Sigmoid colon (tissue), 7 donors: ENCODE measurements around the gene FBXW4. TPM values are rescaled to one million over a fixed set of nuclear protein-coding genes. Genes with fewer than 3 reads are reported as not detected.
A peak's percentile ranks its signal among the peaks of the same experiment; 100 is the strongest.

Experiments
- DNase-seq: peaks from one replicate; pipeline ENCODE4 v3.0.0-alpha.2; 2019
- H3K27ac ChIP-seq, 4 donors: fragments of 200-600 bp; sonication (generic); one replicate each; pipeline ENCODE4 v1.5.1; 2016 to 2019; ENCODE audit warnings: mild to moderate bottlenecking in 1 of 4
- H3K27me3 ChIP-seq, 3 donors: fragments of 200-600 bp; sonication (generic); one replicate each; pipeline ENCODE4 v1.5.1; 2019; ENCODE audit warnings: mild to moderate bottlenecking in 1 of 3
- H3K36me3 ChIP-seq, 4 donors: fragments of 200-600 bp; sonication (generic); one replicate each; pipeline ENCODE4 v1.5.1; 2016 to 2019
- H3K4me1 ChIP-seq, 4 donors: fragments of 200-600 bp; sonication (generic); one replicate each; pipeline ENCODE4 v1.5.1; 2017 to 2019
- H3K4me3 ChIP-seq, 4 donors: fragments of 200-600 bp; sonication (generic); one replicate each; pipeline ENCODE4 v1.5.1; 2017 to 2019; ENCODE audit warnings: mild to moderate bottlenecking in 2 of 4, moderate library complexity in 1 of 4
- H3K9me3 ChIP-seq, 4 donors: fragments of 200-600 bp in 3 of 4; sonication (generic) in 3 of 4; one replicate each; pipeline versions ENCODE4 v1.5.1 to v1.6.1; 2013 to 2019
- CTCF ChIP-seq, 4 experiments: fragments of 450-650 bp in 3 of 4; fragments of 200-600 bp in 1 of 4; IDR thresholded peaks; one replicate each; pipeline ENCODE4 v1.5.1; 2016 to 2019; ENCODE audit warnings: antibody characterized with exemption in 4 of 4, mild to moderate bottlenecking in 3 of 4, moderate library complexity in 2 of 4
- EP300 ChIP-seq, 4 donors: sonication (generic); formaldehyde crosslinking; IDR thresholded peaks; one replicate each; pipeline ENCODE4 v1.6.1; 2017; ENCODE audit warnings: antibody characterized with exemption in 4 of 4
- POLR2A ChIP-seq, 2 donors: fragments of 450-650 bp; IDR thresholded peaks; one replicate each; pipeline ENCODE4 v1.6.1; 2016; ENCODE audit warnings: antibody characterized with exemption in 2 of 2, mild to moderate bottlenecking in 2 of 2, moderate library complexity in 2 of 2
- POLR2AphosphoS5 ChIP-seq, 4 donors: sonication (generic); formaldehyde crosslinking; IDR thresholded peaks; one replicate each; pipeline ENCODE4 v1.6.1; 2017; ENCODE audit warnings: antibody characterized with exemption in 4 of 4
- WGBS, 2 donors: extraction: QIAGEN DNeasy Blood & Tissue Kit; methylation state at CpG; one replicate each; pipeline ENCODE4 v1.1.7; 2013; 5-methylcytosine and 5-hydroxymethylcytosine counted together
- intact Hi-C: fragments of 100-400 bp; cut with DNase I; formaldehyde crosslinking; loops from one replicate; pipeline ENCODE4 v1.15.1; 2023
- polyA plus RNA-seq, 3 donors: library from polyadenylated mRNA; stranded (reverse); fragments of 200-250 nt; gene quantifications; one replicate each; pipeline ENCODE4 v1.2.3, GENCODE V29; 2013
- total RNA-seq, 4 donors: library from RNA; depleted of rRNA; stranded (reverse); fragments of >200 nt; gene quantifications; one replicate each; pipeline ENCODE4 v1.1.0, GENCODE V29; 2016
- donor health status: healthy with polysubstance abuse.
- donor health status: Bipolar disorder and iron deficiency.
- donor health status: healthy.

Gene FBXW4
- total RNA-seq (100 to 1,000 TPM in 3 of 4 donors, 10 to 100 TPM in 1; 89.7 to 122 (median 111) TPM), polyA plus RNA-seq (10 to 100 TPM; 28.4 to 42.0 (median 33.5) TPM)

- WGBS, 2 donors = 2% methylated on average over 70 of the region's 70 CpGs
- intact Hi-C loops = loop anchor here (5.0 kb wide), 1 partner anchor 87 kb away; the partner anchor contains the start of gene NPM3
These were observed at the start of gene FBXW4 for GRCh38 chr10:101694674-101695403. TSS of gene FBXW4 (minus strand) at chr10:101695170. CDS start at chr10:101695105, 65 bp downstream.

GRCh38 chr10:101744267-101744666, 49.3 kb upstream of the FBXW4 start:
- Histone ChIP-seq H3K4me1 (no peaks in the 10 kb centered on the region), H3K36me3 (no peaks in the 10 kb centered on the region), H3K9me3 (no peaks in the 10 kb centered on the region), H3K27me3 (peaks cover 0 to 22% (median 0%) of the 10 kb centered on the region in 3 donors), H3K4me3 (no peak overlapping the region), H3K27ac (no peak overlapping the region)
- WGBS, 2 donors = 84 to 87% methylated on average over 3 of the region's 3 CpGs
- DNase-seq = no peak
- intact Hi-C loops = no loop called here
- TF ChIP-seq CTCF (IDR thresholded peaks at IDR 0.05) = no peak
- no peak for TF ChIP-seq POLR2A (IDR thresholded peaks at IDR 0.05)
- TF ChIP-seq POLR2AphosphoS5 (IDR thresholded peaks at IDR 0.05) = no peak
- TF ChIP-seq EP300 (IDR thresholded peaks at IDR 0.05) = no peak

More at GRCh38 chr10:101694674-101695403, at the start of gene FBXW4:
- Histone ChIP-seq H3K36me3 (no peaks in the 10 kb centered on the region), H3K27me3 (no peaks in the 10 kb centered on the region), H3K4me1 (peaks cover 0 to 44% (median 41%) of the 10 kb centered on the region in 4 donors), H3K27ac (peak within 1 kb of the TSS; percentile 95 to 99 (median 98)), H3K4me3 (peak within 1 kb of the TSS; percentile 81 to 90 (median 82)), H3K9me3 (no peaks in the 10 kb centered on the region)
- DNase-seq = peak; percentile 71
- TF ChIP-seq POLR2AphosphoS5 (IDR thresholded peaks at IDR 0.05) (peak in 1 of 4 donors; percentile 49), EP300 (IDR thresholded peaks at IDR 0.05) (no peak)

- H3K27ac ChIP-seq = no peak overlapping the region
- TF ChIP-seq EP300 (IDR thresholded peaks at IDR 0.05) = no peak
- TF ChIP-seq POLR2AphosphoS5 (IDR thresholded peaks at IDR 0.05) = no peak
- no peak for TF ChIP-seq POLR2A (IDR thresholded peaks at IDR 0.05)
- TF ChIP-seq CTCF (IDR thresholded peaks at IDR 0.05) = no peak
- WGBS, 2 donors = 48 to 50% methylated on average over 2 of the region's 2 CpGs
- no peaks in the 10 kb centered on the region for H3K36me3 ChIP-seq
- no peaks in the 10 kb centered on the region for H3K4me1 ChIP-seq
- peaks cover 0 to 23% (median 0%) of the 10 kb centered on the region in 3 donors for H3K27me3 ChIP-seq
- intact Hi-C loops = no loop called here
- H3K9me3 ChIP-seq = no peaks in the 10 kb centered on the region
- DNase-seq = no peak
- H3K4me3 ChIP-seq = no peak overlapping the region
These were observed 47.0 kb upstream of the FBXW4 start for GRCh38 chr10:101741938-101742337.

- intact Hi-C loops = no loop called here
- no peak overlapping the region for H3K4me3 ChIP-seq
- 81 to 87% methylated on average over 3 of the region's 3 CpGs for WGBS, 2 donors
- no peak overlapping the region for H3K27ac ChIP-seq
- no peaks in the 10 kb centered on the region for H3K36me3 ChIP-seq
- H3K27me3 ChIP-seq = peaks cover 0 to 31% (median 0%) of the 10 kb centered on the region in 3 donors
- H3K9me3 ChIP-seq = no peaks in the 10 kb centered on the region
- TF ChIP-seq EP300 (IDR thresholded peaks at IDR 0.05) = no peak
- no peak for TF ChIP-seq POLR2A (IDR thresholded peaks at IDR 0.05)
- TF ChIP-seq POLR2AphosphoS5 (IDR thresholded peaks at IDR 0.05) = no peak
- TF ChIP-seq CTCF (IDR thresholded peaks at IDR 0.05) = no peak
- no peaks in the 10 kb centered on the region for H3K4me1 ChIP-seq
- DNase-seq = no peak
These were observed 41.7 kb upstream of the FBXW4 start for GRCh38 chr10:101736666-101737065.

GRCh38 chr10:101732096-101732495, 37.1 kb upstream of the FBXW4 start:
- TF ChIP-seq CTCF (IDR thresholded peaks at IDR 0.05) (no peak), POLR2AphosphoS5 (IDR thresholded peaks at IDR 0.05) (no peak), POLR2A (IDR thresholded peaks at IDR 0.05) (no peak), EP300 (IDR thresholded peaks at IDR 0.05) (no peak)
- Histone ChIP-seq H3K4me1 (no peaks in the 10 kb centered on the region), H3K27ac (no peak overlapping the region), H3K27me3 (peaks cover 0 to 7% (median 0%) of the 10 kb centered on the region in 3 donors), H3K9me3 (no peaks in the 10 kb centered on the region), H3K36me3 (no peaks in the 10 kb centered on the region), H3K4me3 (no peak overlapping the region)
- intact Hi-C loops = no loop called here
- no peak for DNase-seq
- WGBS, 2 donors = 78 to 87% methylated on average over 1 of the region's 1 CpG
